ENCODE results near the gene RPRD1B. TPM values are rescaled to one million over a fixed set of nuclear protein-coding genes. Genes with fewer than 3 reads are reported as not detected.
A peak's percentile ranks its signal among the peaks of the same experiment; 100 is the strongest.

The RPRD1B gene
- polyA plus RNA-seq, 3 donors = 3.6 to 12.3 (median 4.7) TPM

DNA sequence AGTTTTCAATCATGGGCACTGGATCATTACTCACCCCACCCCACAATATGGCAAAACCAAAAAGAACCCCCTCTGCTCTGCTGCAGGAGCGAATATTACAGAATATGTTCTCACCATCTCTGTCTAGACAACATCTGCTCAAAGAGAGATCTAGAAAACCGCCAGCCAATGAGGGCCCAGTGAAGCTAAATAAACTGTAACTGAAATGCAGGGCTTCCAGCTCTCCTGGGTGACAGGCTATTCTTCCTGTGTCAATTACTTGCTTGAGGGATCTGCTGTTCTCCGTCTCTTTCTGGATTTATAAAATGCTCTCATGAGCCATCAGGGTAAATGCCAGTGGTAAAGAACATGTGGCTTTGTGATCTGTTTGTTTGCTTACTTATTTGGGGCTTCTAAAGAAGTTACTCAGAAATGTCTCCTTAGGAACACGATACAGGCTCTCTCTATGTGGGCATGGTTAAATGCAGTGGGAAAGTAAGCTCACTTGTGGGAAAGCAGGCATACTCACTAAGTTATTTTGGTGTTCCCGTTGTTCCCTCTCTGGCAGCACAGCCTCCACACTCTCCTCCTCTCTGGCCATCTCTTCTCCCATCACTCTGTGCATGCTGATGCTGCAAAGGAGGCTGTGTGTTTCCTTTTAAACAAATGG is 45.1 kb upstream of the RPRD1B start:
- intact Hi-C loops (cut with micrococcal nuclease) = no loop called here
- no peaks in the 10 kb centered on the region for H3K79me2 ChIP-seq (ENCODE audit: insufficient read depth, low read length)
- peaks cover 29 to 30% of the 10 kb centered on the region in 2 donors for H3K4me1 ChIP-seq (ENCODE audit: control insufficient read depth in 1 of 2, insufficient read depth in 2 of 2, low read length in 2 of 2)
- H3K4me3 ChIP-seq (replicated peaks in 1 of 3; ENCODE audit: low read depth in 2 of 3, low read length in 3 of 3) = no peak overlapping the region
- no peaks in the 10 kb centered on the region for H3K27me3 ChIP-seq (ENCODE audit: control insufficient read depth in 2 of 2, insufficient read depth in 2 of 2, low read length in 2 of 2)
- DNase-seq = no peak
- H3K4me3 Mint-ChIP-seq = no peak overlapping the region
- H3K9me3 Mint-ChIP-seq = no peaks in the 10 kb centered on the region
- H3K9ac ChIP-seq (ENCODE audit: insufficient read depth, low read length, poor library complexity, severe bottlenecking) = no peak overlapping the region
- no peaks in the 10 kb centered on the region for H4K20me1 ChIP-seq (ENCODE audit: insufficient read depth, low read length)
- no peak overlapping the region for H3K27ac ChIP-seq (ENCODE audit: low read depth in 1 of 2, low read length in 2 of 2)
- H3K4me1 Mint-ChIP-seq = peaks cover 32% of the 10 kb centered on the region
- H3K36me3 ChIP-seq (replicated peaks in 1 of 2; ENCODE audit: control insufficient read depth in 1 of 2, insufficient read depth in 2 of 2, low read length in 2 of 2) = peaks cover 19 to 62% of the 10 kb centered on the region in 2 donors
- H2AFZ ChIP-seq (ENCODE audit: insufficient read depth, low read depth, low read length, poor library complexity, severe bottlenecking) = no peak overlapping the region
- peak overlapping the region in 6 of 7 donors; percentile 9 to 94 (median 46) for H3K27ac Mint-ChIP-seq
- no peaks in the 10 kb centered on the region for H3K9me3 ChIP-seq (replicated peaks in 1 of 2; ENCODE audit: control insufficient read depth in 1 of 2, insufficient read depth in 1 of 2, low read length in 2 of 2)
- H3K36me3 Mint-ChIP-seq = peaks cover 61 to 71% of the 10 kb centered on the region in 2 donors
- 94% methylated on average over 3 of the region's 5 CpGs for WGBS (ENCODE audit: insufficient coverage)
- TF ChIP-seq, protein P1, sequence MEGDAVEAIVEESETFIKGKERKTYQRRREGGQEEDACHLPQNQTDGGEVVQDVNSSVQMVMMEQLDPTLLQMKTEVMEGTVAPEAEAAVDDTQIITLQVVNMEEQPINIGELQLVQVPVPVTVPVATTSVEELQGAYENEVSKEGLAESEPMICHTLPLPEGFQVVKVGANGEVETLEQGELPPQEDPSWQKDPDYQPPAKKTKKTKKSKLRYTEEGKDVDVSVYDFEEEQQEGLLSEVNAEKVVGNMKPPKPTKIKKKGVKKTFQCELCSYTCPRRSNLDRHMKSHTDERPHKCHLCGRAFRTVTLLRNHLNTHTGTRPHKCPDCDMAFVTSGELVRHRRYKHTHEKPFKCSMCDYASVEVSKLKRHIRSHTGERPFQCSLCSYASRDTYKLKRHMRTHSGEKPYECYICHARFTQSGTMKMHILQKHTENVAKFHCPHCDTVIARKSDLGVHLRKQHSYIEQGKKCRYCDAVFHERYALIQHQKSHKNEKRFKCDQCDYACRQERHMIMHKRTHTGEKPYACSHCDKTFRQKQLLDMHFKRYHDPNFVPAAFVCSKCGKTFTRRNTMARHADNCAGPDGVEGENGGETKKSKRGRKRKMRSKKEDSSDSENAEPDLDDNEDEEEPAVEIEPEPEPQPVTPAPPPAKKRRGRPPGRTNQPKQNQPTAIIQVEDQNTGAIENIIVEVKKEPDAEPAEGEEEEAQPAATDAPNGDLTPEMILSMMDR (IDR thresholded peaks at IDR 0.05) = no peak
- no peak overlapping the region for H3K4me2 ChIP-seq (replicated peaks; ENCODE audit: extremely low read depth, low read length, poor library complexity, severe bottlenecking)
- H3K27me3 Mint-ChIP-seq (ENCODE audit: low read depth in 3 of 3) = peaks cover 0 to 3% (median 1%) of the 10 kb centered on the region in 3 donors

DNA sequence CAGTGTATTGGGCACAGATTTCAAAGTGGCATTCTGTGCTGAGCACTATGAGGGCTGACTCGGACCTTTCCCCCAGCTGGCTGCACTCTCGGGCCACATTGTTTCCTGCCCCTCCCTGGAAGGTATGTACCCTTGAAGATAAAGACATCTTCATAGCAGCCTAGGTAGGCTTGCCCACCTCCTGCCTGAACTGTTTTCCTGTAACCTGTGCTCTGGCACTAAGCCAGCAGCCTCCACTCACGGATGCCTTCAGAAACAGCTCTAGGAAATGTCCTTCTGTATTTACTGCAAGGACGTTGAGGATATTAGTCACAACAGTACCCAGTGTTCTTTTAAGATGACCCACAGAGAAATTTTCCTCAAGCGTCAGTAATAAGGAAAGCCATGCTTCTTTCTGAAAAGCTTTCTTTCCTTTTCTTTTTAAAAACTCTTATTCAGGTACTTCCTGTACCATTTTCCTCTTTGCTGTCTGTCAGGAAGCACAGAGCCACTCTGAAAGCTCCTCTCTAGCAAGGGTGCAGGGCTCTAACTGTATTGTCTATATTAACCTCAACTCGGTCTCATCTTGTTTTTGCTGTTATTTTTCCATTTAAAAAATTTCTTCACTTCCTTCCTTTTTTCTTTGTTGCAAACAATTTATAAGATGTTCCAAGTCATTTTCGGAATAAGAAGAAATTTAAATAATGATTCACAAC is 43.8 kb upstream of the RPRD1B start:
- Histone ChIP-seq H3K9me3 (replicated peaks in 1 of 2; ENCODE audit: control insufficient read depth in 1 of 2, insufficient read depth in 1 of 2, low read length in 2 of 2) (no peaks in the 10 kb centered on the region), H3K9ac (ENCODE audit: insufficient read depth, low read length, poor library complexity, severe bottlenecking) (peak overlapping the region; percentile 53), H3K36me3 (replicated peaks in 1 of 2; ENCODE audit: control insufficient read depth in 1 of 2, insufficient read depth in 2 of 2, low read length in 2 of 2) (peaks cover 25 to 61% of the 10 kb centered on the region in 2 donors), H3K27ac (ENCODE audit: low read depth in 1 of 2, low read length in 2 of 2) (peak overlapping the region; percentile 46 to 84), H2AFZ (ENCODE audit: insufficient read depth, low read depth, low read length, poor library complexity, severe bottlenecking) (no peak overlapping the region), H3K4me1 (ENCODE audit: control insufficient read depth in 1 of 2, insufficient read depth in 2 of 2, low read length in 2 of 2) (peaks cover 29 to 30% of the 10 kb centered on the region in 2 donors), H3K4me2 (replicated peaks; ENCODE audit: extremely low read depth, low read length, poor library complexity, severe bottlenecking) (peak overlapping the region; percentile 10), H3K79me2 (ENCODE audit: insufficient read depth, low read length) (no peaks in the 10 kb centered on the region), H3K4me3 (replicated peaks in 1 of 3; ENCODE audit: low read depth in 2 of 3, low read length in 3 of 3) (peak overlapping the region in 1 of 3 experiments; percentile 3), H4K20me1 (ENCODE audit: insufficient read depth, low read length) (no peaks in the 10 kb centered on the region), H3K27me3 (ENCODE audit: control insufficient read depth in 2 of 2, insufficient read depth in 2 of 2, low read length in 2 of 2) (no peaks in the 10 kb centered on the region)
- peaks cover 32% of the 10 kb centered on the region for H3K4me1 Mint-ChIP-seq
- peak overlapping the region; percentile 89 to 97 (median 94) for H3K27ac Mint-ChIP-seq
- TF ChIP-seq, protein P1 (IDR thresholded peaks at IDR 0.05) = no peak
- H3K36me3 Mint-ChIP-seq = peaks cover 67 to 74% of the 10 kb centered on the region in 2 donors
- no peaks in the 10 kb centered on the region for H3K9me3 Mint-ChIP-seq
- peak overlapping the region in 1 of 2 donors; percentile 73 for H3K4me3 Mint-ChIP-seq
- intact Hi-C loops (cut with micrococcal nuclease) = loop anchor here (5.0 to 10.0 kb wide), 2 partner anchors 422 to 425 kb away; no protein-coding TSS in a partner anchor
- H3K27me3 Mint-ChIP-seq (ENCODE audit: low read depth in 3 of 3) = peaks cover 0 to 3% (median 1%) of the 10 kb centered on the region in 3 donors
- 0% methylated on average over 3 of the region's 7 CpGs for WGBS (ENCODE audit: insufficient coverage)
- peak; percentile 52 to 69 (median 55) for DNase-seq
